SW480 (cell line): ENCODE results near the gene QARS1.

ENCODE experiments used
- DNase-seq: peaks from one replicate; pipeline ENCODE4 v3.0.0-alpha.2; 2016; ENCODE audit warnings: low spot score

Gene QARS1

GRCh38 chr3:49120438-49121131, 16.0 kb upstream of the QARS1 start, which contains the start of gene USP19:
Gene USP19, minus strand, starts transcription at chr3:49120823. Its CDS starts 1,678 bp downstream, at chr3:49119145.
- peak; percentile 88 for DNase-seq

- no peak for DNase-seq
These were observed 15.5 kb upstream of the QARS1 start for GRCh38 chr3:49120096-49120437.

DNA sequence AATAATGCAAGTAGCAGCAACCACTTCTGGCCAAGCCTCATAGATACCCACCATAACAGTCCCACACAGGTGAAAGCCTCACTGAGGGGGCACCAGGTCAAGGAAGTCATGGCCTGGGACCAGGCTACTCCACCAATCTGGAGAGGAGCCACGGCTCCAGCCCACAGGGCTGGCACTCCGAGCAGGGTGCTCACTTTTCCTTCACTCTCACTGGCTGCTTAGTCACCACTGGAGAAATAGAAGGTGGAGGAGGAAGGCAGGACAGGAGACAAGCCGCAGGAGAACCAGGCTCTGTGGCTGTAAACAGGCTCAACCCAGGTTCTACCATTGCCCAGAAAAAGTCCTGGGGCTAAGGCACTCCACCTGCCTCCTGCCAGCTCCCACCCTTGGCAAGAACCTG, 14.9 kb upstream of the QARS1 start:
- DNase-seq: no peak

DNA sequence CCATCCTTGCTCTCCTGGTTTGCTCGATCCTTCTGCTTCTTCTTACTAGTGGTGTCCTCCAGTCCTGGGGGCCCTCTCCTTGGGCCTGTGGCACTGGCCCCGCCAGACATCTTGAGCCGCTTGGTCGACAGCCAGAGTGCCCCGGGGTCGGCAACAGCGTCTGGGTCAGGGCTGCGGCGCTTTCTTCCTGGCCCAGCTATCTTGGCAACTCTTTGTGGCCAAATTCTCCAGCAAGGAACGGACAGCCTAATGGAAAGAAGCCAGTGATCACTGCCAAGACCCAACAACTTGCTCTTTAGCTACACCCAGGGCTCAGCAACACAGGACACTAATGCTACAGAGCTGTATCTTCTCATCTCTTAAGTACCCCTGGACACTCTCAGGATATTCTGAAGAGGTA, 14.5 kb upstream of the QARS1 start:
- DNase-seq: no peak

DNA sequence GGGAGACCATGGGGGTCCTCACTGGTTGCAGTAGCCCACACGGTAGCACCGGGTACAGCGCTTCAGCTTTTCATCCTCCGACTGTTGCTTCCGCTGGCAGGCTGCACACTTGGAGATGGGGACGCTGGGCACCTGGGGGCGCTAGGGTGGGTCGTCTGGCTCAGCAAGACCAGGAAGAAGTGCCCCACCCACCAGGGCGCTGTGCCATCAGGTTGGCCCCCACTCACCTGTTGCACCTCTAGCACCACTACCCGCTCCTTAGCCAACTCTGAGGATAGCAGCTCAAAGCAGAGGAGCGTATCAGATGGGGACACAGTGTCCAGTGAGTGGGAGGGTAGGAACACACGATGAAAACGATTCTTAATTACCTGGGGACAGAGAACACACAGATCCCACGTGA, 7.7 kb upstream of the QARS1 start:
- no peak for DNase-seq

DNA sequence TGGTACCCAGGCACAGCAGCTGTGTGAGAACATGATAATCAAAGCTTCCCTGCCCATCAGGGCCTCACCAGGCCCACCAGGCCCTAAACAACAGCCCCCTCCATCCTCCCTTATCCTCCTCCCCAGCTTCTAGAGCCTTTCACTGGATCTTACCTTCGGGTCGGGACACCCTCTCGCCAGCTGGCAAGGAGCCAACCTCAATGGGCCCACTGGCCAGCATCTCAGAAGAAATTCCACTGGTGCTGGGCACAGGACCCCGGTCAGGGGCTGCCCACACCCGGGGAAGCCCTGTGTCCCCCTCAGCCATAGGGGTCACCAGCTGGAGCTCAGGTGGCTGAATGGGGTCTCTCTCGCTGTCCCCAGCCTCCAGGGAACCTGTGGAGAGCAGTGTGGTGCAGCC, 6.8 kb upstream of the QARS1 start:
- no peak for DNase-seq

GRCh38 chr3:49110780-49111179, 6.2 kb upstream of the QARS1 start:
- no peak for DNase-seq

- no peak for DNase-seq
These were observed 3.8 kb upstream of the QARS1 start for GRCh38 chr3:49108346-49108745.

GRCh38 chr3:49104052-49104426, 518 bp downstream of the QARS1 start:
- DNase-seq: no peak

DNA sequence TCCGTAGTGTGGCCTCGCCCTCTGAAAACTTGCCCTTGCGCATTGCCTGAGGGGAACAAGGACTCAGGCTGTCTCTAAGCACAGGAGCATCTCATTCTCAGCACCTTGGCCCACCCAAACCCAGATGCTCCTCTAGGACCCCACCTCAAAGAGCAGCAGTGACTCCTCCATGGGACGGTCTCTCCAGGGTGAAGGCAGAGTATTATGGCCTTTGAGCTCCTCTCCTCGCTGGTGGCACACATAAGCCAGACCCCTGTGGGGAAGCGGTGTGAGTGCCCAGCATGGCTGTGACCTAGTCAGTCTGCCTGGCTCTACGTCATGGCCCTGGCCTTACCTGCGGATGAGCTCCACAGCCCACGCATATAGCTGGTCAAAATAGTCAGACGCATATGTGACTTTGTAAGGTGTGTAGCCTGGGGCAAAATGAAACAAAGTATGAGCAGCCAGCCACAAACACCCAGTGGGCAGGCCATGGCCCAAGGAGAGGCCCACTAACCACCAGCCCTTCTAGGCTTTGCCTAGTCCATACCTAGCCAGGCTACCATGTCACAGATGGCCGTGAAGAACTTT, 4.4 kb downstream of the QARS1 start:
- no peak for DNase-seq

GRCh38 chr3:49098910-49099630, 5.5 kb downstream of the QARS1 start:
- no peak for DNase-seq

DNA sequence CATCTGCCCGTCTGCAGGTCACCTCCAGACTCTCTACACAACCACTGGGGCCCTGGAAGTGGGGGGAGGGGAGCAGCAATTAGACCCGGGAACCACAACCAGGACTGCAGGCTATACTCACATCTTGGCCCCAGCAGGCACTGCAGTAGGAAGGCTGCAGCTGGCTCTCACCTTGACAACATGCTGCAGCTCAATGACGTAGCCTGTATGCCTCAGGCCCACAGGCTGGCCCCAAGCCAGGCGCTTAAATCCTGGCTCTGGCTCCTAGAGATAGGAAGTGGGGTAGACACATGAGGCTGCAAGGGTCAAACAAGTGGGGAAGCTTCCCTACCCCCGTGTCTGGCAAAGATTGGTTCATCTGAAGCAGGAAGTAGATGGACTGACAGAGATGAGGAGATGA, 6.1 kb downstream of the QARS1 start:
- no peak for DNase-seq

- DNase-seq: peak; percentile 99
These were observed 10.4 kb downstream of the QARS1 start, which contains the start of gene QRICH1 for GRCh38 chr3:49093853-49094767. Gene QRICH1, minus strand, starts transcription at chr3:49094071. Its CDS starts 17,054 bp downstream, at chr3:49077017.

GRCh38 chr3:49092938-49093852, 11.4 kb downstream of the QARS1 start:
- peak; percentile 67 for DNase-seq

DNA sequence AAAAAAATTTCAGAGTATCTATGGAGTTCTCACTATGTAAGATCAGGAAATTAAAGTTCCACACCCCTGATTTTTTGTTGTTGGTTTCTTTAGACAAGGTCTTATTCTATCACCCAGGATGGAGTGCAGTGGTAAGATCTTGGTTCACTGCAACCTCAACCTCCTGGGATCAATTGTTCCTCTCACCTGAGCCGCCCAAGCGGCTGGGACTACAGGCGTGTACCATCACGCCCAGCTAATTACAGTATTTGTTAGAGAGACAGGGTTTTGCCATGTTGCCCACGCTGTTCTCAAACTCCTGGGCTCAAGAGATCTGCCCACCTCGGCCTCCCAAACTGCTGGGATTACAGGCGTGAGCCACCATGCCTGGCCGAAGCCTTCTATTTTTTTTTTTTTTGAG, 23.1 kb downstream of the QARS1 start:
- DNase-seq: no peak

GRCh38 chr3:49079270-49079669, 25.3 kb downstream of the QARS1 start:
- DNase-seq: no peak

- no peak for DNase-seq
These were observed 27.9 kb downstream of the QARS1 start for GRCh38 chr3:49076646-49077045.

DNA sequence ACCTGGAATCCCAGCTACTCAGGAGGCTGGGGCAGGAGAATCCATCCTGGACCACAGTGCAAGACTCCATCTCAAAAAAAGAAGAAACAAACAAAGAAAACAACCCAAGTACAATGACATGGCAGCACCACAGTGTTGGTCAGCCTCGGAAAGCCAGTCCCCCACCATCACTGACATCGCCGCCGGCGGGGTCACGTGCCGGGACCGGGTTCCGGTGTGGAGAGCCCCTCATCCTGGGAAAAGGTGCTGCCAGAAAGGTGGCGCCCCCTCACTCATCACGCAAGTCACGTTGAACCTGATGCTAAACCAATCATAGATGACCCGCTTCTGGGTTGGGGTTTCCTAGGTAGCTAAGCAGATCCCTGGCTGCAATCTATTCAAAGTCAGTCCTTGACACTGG, 28.4 kb downstream of the QARS1 start:
- DNase-seq: no peak

DNA sequence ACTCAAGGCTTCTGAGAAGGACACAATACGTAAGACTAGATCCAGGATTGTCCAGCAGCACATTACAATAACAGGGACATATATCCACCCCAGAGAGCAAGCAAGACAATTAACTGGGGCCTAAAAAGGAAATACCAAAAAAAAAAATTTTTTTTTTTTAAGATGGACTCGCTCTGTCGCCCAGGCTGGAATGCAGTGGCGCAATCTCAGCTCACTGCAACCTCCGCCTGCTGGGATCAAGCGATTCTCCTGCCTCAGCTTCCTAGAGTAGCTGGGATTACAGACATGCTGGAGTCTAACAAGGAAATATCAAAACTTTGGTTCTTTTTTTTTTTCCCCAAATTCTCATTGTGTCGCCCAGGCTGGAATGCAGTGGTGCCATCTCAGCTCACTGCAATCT, 46.5 kb downstream of the QARS1 start:
- no peak for DNase-seq

DNA sequence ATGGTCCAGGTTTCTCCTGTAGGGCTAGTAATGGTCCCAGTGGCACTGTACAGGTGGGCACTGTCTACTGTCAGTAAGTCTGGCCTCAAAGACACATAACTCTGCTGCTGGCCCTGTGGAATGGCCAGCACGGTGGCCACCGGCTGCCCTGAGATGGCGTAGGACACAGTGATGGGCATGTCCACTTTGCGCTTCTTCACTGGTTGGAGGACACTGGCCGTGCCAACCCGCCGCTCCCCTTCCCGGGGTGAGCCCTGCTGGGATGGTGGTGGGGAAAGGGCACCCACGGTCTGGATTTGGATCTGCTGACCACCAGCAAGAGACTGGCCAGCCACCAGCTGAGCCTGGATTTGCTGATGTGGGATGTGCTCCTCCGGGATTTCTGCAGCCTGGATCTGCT, 47.3 kb downstream of the QARS1 start:
- DNase-seq: no peak

DNA sequence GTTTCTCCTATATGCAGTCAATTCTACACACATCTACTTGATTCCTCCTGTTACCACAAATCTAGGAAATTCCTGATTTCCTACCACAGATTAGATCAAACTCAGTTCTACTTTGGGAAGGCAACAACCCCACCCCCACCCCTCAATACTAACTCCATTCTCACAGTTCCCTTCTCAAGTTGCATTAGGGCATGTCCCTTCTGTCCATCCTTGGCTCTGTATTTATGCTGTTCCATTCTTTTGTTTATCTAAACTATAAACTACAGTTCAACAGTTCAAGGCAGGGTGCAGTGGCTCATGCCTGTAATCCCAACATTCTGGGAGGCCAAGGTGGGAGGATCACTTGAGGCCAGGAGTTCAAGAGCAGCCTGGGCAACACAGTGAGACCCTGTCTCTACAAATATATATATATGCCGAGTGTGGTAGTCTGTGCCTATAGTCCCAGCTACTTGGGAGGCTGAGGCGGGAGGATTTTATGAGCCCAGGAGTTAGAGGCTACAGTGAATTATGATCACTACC, 50.2 kb downstream of the QARS1 start:
- DNase-seq: no peak
